Measurements from ENCODE around the gene ADAMTS13. TPM values are rescaled to one million over a fixed set of nuclear protein-coding genes. Genes with fewer than 3 reads are reported as not detected.

ADAMTS13 gene
- total and polyA plus RNA-seq, 9 of the 15 experiments (the other 6 are each of a cell fraction or from before 2014, with no cell fraction given) = 0.03 to 0.20 (median 0.04) TPM; not detected in 4

DNA sequence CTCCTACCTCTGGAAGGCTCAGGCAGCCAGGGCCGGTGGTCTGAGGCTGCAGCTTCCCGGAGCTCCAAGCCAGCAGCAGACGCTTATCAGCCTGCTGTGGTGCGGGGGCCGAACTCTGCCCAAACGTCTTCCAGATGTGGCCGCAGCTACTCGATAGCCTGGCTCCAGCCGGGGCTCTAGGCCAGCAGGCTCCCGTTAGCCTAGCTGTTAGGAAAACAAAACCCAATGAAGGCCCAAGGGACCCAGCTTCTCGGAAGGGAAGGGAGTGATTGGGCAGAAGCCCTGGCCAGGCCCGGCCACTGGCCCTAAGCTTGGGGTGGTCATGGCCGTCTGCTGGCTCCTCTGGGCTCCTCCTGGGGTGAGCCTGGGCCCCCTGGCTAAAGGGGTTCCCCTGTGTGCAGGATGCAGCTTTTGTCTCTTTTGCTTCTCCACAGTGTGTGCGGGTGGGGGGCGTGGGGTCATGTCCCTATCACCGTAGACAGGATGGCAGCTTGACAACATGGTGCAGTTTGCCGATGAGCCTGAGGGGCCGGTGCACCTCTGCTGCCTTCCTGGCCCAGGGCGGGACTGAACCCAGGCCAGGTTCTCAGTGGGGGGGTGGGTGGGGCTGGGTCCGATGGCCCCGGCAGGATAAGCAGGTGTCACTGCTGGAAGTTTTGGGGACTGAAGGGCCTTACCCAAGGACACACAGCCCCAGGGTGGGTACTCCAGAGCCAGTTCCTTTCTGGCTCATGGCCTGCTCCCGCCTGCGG lies 83.9 kb downstream of the ADAMTS13 start (continued):
- TF ChIP-seq FOXM1 (IDR thresholded peaks at IDR 0.05; ENCODE audit: low read depth) = no peak
- TF ChIP-seq FOXM1 (CRISPR knock-in tag; IDR thresholded peaks at IDR 0.05; ENCODE audit: low read depth) = no peak
- no peak for TF ChIP-seq JUN (IDR thresholded peaks at IDR 0.05; ENCODE audit: borderline replicate concordance, low read depth, low read length)
- TF ChIP-seq JUN (CRISPR knock-in tag; IDR thresholded peaks at IDR 0.05; ENCODE audit: borderline replicate concordance) = no peak
- no peak for TF ChIP-seq SAFB (IDR thresholded peaks at IDR 0.05; ENCODE audit: borderline replicate concordance, low read depth, low read length)
- TF ChIP-seq KHSRP (IDR thresholded peaks at IDR 0.05) = no peak
- TF ChIP-seq, protein P1, sequence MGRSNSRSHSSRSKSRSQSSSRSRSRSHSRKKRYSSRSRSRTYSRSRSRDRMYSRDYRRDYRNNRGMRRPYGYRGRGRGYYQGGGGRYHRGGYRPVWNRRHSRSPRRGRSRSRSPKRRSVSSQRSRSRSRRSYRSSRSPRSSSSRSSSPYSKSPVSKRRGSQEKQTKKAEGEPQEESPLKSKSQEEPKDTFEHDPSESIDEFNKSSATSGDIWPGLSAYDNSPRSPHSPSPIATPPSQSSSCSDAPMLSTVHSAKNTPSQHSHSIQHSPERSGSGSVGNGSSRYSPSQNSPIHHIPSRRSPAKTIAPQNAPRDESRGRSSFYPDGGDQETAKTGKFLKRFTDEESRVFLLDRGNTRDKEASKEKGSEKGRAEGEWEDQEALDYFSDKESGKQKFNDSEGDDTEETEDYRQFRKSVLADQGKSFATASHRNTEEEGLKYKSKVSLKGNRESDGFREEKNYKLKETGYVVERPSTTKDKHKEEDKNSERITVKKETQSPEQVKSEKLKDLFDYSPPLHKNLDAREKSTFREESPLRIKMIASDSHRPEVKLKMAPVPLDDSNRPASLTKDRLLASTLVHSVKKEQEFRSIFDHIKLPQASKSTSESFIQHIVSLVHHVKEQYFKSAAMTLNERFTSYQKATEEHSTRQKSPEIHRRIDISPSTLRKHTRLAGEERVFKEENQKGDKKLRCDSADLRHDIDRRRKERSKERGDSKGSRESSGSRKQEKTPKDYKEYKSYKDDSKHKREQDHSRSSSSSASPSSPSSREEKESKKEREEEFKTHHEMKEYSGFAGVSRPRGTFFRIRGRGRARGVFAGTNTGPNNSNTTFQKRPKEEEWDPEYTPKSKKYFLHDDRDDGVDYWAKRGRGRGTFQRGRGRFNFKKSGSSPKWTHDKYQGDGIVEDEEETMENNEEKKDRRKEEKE (IDR thresholded peaks at IDR 0.05; ENCODE audit: borderline replicate concordance in 1 of 2, control insufficient read depth in 1 of 2, low read depth in 2 of 2, low read length in 1 of 2) = no peak
- TF ChIP-seq MTA3 (IDR thresholded peaks at IDR 0.05; ENCODE audit: borderline replicate concordance) = peak; percentile 39; the same call in 1 of the 2 replicates
- TF ChIP-seq, protein P2, sequence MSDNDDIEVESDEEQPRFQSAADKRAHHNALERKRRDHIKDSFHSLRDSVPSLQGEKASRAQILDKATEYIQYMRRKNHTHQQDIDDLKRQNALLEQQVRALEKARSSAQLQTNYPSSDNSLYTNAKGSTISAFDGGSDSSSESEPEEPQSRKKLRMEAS (CRISPR knock-in tag; IDR thresholded peaks at IDR 0.05) = 0 out of 2 replicates have a peak, but pooled peaks have one; percentile 41
- TF ChIP-seq NUFIP1 (IDR thresholded peaks at IDR 0.05; ENCODE audit: partially characterized antibody) = no peak
- TF ChIP-seq, protein P3, sequence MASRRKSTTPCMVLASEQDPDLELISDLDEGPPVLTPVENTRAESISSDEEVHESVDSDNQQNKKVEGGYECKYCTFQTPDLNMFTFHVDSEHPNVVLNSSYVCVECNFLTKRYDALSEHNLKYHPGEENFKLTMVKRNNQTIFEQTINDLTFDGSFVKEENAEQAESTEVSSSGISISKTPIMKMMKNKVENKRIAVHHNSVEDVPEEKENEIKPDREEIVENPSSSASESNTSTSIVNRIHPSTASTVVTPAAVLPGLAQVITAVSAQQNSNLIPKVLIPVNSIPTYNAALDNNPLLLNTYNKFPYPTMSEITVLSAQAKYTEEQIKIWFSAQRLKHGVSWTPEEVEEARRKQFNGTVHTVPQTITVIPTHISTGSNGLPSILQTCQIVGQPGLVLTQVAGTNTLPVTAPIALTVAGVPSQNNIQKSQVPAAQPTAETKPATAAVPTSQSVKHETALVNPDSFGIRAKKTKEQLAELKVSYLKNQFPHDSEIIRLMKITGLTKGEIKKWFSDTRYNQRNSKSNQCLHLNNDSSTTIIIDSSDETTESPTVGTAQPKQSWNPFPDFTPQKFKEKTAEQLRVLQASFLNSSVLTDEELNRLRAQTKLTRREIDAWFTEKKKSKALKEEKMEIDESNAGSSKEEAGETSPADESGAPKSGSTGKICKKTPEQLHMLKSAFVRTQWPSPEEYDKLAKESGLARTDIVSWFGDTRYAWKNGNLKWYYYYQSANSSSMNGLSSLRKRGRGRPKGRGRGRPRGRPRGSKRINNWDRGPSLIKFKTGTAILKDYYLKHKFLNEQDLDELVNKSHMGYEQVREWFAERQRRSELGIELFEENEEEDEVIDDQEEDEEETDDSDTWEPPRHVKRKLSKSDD (conservative IDR thresholded peaks at IDR 0.05; ENCODE audit: low read length) = no peak
- TF ChIP-seq HNRNPK (IDR thresholded peaks at IDR 0.05; ENCODE audit: low read depth, low read length, poor library complexity, severe bottlenecking) = no peak
- 0 out of 2 replicates have a peak, but pooled peaks have one; percentile 58 for TF ChIP-seq BCOR (IDR thresholded peaks at IDR 0.05)
- TF ChIP-seq CC2D1A (IDR thresholded peaks at IDR 0.05) = no peak
- TF ChIP-seq EP400 (IDR thresholded peaks at IDR 0.05) = no peak
- no peak for TF ChIP-seq SUPT5H (IDR thresholded peaks at IDR 0.05)
- TF ChIP-seq, protein P4, sequence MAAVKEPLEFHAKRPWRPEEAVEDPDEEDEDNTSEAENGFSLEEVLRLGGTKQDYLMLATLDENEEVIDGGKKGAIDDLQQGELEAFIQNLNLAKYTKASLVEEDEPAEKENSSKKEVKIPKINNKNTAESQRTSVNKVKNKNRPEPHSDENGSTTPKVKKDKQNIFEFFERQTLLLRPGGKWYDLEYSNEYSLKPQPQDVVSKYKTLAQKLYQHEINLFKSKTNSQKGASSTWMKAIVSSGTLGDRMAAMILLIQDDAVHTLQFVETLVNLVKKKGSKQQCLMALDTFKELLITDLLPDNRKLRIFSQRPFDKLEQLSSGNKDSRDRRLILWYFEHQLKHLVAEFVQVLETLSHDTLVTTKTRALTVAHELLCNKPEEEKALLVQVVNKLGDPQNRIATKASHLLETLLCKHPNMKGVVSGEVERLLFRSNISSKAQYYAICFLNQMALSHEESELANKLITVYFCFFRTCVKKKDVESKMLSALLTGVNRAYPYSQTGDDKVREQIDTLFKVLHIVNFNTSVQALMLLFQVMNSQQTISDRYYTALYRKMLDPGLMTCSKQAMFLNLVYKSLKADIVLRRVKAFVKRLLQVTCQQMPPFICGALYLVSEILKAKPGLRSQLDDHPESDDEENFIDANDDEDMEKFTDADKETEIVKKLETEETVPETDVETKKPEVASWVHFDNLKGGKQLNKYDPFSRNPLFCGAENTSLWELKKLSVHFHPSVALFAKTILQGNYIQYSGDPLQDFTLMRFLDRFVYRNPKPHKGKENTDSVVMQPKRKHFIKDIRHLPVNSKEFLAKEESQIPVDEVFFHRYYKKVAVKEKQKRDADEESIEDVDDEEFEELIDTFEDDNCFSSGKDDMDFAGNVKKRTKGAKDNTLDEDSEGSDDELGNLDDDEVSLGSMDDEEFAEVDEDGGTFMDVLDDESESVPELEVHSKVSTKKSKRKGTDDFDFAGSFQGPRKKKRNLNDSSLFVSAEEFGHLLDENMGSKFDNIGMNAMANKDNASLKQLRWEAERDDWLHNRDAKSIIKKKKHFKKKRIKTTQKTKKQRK (IDR thresholded peaks at IDR 0.05; ENCODE audit: borderline replicate concordance, low read depth, low read length) = no peak
- TF ChIP-seq ZC3H4 (CRISPR knock-in tag; IDR thresholded peaks at IDR 0.05; ENCODE audit: borderline replicate concordance) = no peak
- no peak for TF ChIP-seq TBL1XR1 (IDR thresholded peaks at IDR 0.05; ENCODE audit: low read length in 2 of 2)
